Measurements from ENCODE around the gene TSPAN9. TPM values are rescaled to one million over a fixed set of nuclear protein-coding genes. Genes with fewer than 3 reads are reported as not detected.

TSPAN9 gene
- total and polyA plus RNA-seq, 10 of the 15 experiments (the other 5 are each of a cell fraction or from before 2014, with no cell fraction given) = 0.03 to 1.0 (median 0.12) TPM; not detected in 5

- Histone ChIP-seq H3K9me3 (replicated peaks; ENCODE audit: control insufficient read depth, insufficient read depth, low read length) (no peaks in the 10 kb centered on the region), H3K27me3 (replicated peaks in 1 of 2; ENCODE audit: control insufficient read depth in 2 of 2, insufficient read depth in 2 of 2, low read length in 1 of 2) (no peaks in the 10 kb centered on the region; a peak in 2 of 4 replicates), H3K4me1 (ENCODE audit: control insufficient read depth, insufficient read depth, low read length) (no peaks in the 10 kb centered on the region), H4K20me1 (ENCODE audit: control insufficient read depth, insufficient read depth) (no peaks in the 10 kb centered on the region), H3K27ac (ENCODE audit: control insufficient read depth, insufficient read depth) (no peak overlapping the region), H3K9ac (ENCODE audit: control insufficient read depth, insufficient read depth, low read length) (no peak overlapping the region), H3K4me2 (ENCODE audit: control insufficient read depth, insufficient read depth) (no peak overlapping the region), H3K4me3 (no peak overlapping the region), H3K79me2 (ENCODE audit: control insufficient read depth, insufficient read depth, low read length) (no peaks in the 10 kb centered on the region), H2AFZ (ENCODE audit: control insufficient read depth, low read depth, low read length) (no peak overlapping the region), H3K36me3 (ENCODE audit: control insufficient read depth in 2 of 2, insufficient read depth in 2 of 2, low read length in 1 of 2) (no peaks in the 10 kb centered on the region)
- 16% methylated on average over 12 of the region's 12 CpGs for WGBS (ENCODE audit: insufficient coverage, insufficient replicate concordance, low lambda C conversion rate, missing lambda C conversion rate)
- intact Hi-C loops (cut with micrococcal nuclease; ENCODE audit: unreplicated experiment) (no loop called here), in situ Hi-C loops (cut with MboI) (no loop called here)
- FAIRE-seq = no peak
- CTCF ChIA-PET = interaction anchor here (1.4 kb wide), 2 partner anchors 17 to 487 kb away, joined by 3 to 6 read pairs; no protein-coding TSS in a partner anchor
- POLR2A ChIA-PET = no interaction called here
- no peak for ATAC-seq
- SMC1A ChIA-PET (ENCODE audit: uncharacterized antibody, unreplicated experiment) = no interaction called here
- TF ChIP-seq POLR2AphosphoS2 (IDR thresholded peaks at IDR 0.05; ENCODE audit: low read depth, low read length) (no peak), YBX1 (IDR thresholded peaks at IDR 0.05) (no peak), E2F8 (IDR thresholded peaks at IDR 0.05; ENCODE audit: low read depth, partially characterized antibody) (no peak), MYC (IDR thresholded peaks at IDR 0.05; ENCODE audit: insufficient read depth, insufficient read length, insufficient replicate concordance, low read length, severe bottlenecking) (no peak)
- RAD21 ChIA-PET (ENCODE audit: unreplicated experiment) = no interaction called here
- no TSS peak for BruUV-seq (replicated peaks)
- DNase-seq (ENCODE audit: low read depth, low spot score) = no peak
These were observed 239.7 kb downstream of the TSPAN9 start for GRCh38 chr12:3316776-3317480.
